ENCODE data around the gene HYDIN.
"Not testable (repeated sequence)": the region's sequence is repeated elsewhere in the genome, so short reads cannot be mapped to it uniquely, and the experiment has no call there.

HYDIN gene

DNA sequence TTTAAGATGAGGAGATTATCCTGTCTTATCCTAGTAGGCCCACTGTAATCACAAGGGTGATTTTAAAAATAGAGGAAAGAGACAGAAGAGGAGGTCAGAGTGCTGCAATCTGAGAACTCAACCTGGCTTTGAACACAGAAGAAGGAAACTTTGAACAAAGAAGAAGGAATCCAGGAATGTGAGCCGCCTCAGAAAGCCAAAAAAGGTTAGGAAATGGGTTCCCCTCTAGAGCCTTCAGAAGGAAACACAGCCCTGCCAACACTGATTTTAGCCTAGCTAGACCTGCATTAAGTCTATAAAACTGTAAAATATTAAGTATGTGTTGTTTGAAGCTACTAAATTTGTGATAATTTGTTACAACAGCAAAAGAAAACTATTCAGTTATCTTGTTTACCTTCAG lies 149.7 kb downstream of the HYDIN start:
- not testable (repeated sequence) for H3K4me1 ChIP-seq (ENCODE audit: control insufficient read depth, insufficient read depth, low read length); H3K27me3 ChIP-seq (ENCODE audit: control insufficient read depth, insufficient read depth, low read length); H3K4me3 ChIP-seq (ENCODE audit: low read depth, low read length); H3K9me3 ChIP-seq (ENCODE audit: control insufficient read depth, insufficient read depth, low read length); H3K36me3 ChIP-seq (ENCODE audit: control insufficient read depth, insufficient read depth, low read length); H3K9ac ChIP-seq (ENCODE audit: low read depth, low read length)

DNA sequence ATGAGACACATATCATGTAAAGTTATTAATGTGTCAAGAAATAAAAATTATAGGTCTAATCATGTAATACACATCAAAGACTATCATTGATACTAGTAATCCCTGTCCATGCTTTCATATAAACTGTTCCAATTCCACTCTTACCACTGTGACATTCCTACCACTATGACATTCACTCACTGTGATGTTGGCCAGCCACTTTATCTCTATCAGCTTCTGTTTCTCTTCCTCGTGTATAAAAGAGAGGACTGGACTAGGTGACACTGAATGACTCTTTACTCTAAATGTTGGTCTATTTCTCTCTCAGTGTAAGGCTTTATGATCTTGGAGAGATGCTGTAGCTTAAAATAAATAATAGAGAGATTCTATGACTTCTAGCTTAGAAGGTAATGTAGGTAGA lies 150.3 kb downstream of the HYDIN start:
- H3K4me1 ChIP-seq (ENCODE audit: control insufficient read depth, insufficient read depth, low read length); H3K4me3 ChIP-seq (ENCODE audit: low read depth, low read length): not testable (repeated sequence)

DNA sequence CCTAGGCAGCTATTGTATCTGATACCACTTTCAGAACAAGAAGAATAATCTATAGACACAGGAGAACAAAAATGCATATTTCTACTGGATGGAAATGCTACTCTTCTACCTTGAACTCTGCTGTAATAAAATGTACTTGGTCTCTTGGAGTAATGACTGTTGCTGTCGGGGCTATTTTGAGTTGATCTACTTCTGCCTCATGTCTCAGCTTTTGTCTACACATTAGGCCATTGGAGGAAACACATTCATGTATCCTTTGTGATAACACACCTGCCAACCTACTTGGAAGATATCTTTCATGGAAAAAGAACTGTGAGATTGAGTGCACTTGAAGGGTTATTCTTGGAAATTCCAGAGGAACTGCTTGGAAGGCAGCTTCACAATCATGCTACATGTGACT lies 159.9 kb downstream of the HYDIN start:
- H3K9me3 ChIP-seq (ENCODE audit: control insufficient read depth, insufficient read depth, low read length); H3K4me3 ChIP-seq (ENCODE audit: low read depth, low read length); H3K27me3 ChIP-seq (ENCODE audit: control insufficient read depth, insufficient read depth, low read length); H3K9ac ChIP-seq (ENCODE audit: low read depth, low read length); H3K4me1 ChIP-seq (ENCODE audit: control insufficient read depth, insufficient read depth, low read length); H3K36me3 ChIP-seq (ENCODE audit: control insufficient read depth, insufficient read depth, low read length): not testable (repeated sequence)

More for the DNA sequence above, 150.3 kb downstream of the HYDIN start:
- H3K9ac ChIP-seq (ENCODE audit: low read depth, low read length); H3K9me3 ChIP-seq (ENCODE audit: control insufficient read depth, insufficient read depth, low read length); H3K36me3 ChIP-seq (ENCODE audit: control insufficient read depth, insufficient read depth, low read length); H3K27me3 ChIP-seq (ENCODE audit: control insufficient read depth, insufficient read depth, low read length): not testable (repeated sequence)

DNA sequence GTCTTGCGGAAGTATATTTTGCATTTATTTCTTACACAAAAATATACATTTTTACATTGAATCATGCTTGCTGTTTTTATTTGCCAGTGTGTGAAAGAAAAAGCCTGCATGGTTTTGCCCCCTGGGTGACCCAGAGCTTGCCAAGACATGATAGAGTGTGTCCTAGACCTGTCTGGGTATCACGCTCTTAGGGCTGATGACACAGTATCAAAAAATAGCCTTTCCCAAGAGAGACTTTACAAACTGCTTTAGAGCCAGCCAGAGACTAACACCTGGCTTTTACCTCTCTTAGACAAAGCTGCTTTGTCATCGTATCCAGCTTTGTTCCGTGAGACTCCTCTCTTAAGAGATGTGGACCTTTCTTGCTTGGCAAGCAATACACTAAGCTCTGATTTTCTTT lies 160.7 kb downstream of the HYDIN start:
- not testable (repeated sequence) for H3K9ac ChIP-seq (ENCODE audit: low read depth, low read length)

DNA sequence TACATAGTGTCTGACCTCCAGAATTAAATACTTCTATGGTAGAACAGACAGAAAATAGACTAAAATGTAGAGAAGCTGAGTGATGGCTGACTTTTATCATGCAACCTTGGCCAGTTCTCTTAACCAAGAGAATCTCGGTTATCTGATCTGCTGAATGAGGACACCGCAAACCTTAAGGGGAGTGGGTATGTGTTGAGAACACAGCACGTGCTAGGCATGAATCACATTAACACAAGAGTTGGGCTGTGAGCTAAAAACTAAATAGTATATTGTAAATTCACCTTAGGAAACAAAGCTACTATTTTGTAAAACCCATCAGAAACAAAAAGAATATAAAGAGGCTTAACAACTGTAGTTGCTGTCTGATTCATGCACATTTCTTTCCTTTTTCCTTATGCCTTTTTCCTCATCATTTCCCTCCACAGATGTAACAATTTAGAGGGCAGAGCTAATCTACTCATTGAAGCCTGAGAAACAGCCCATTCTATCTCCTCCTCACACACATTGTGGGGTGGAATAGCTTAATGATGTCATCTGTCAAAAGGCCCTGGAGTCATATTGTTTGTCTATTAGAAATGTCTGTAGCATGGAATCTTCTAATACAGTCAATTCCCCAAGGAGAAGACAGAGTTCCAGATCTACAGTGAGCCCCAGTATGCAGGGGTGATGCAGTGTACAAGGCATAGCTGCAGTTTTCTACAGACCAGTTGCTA lies 176.5 kb downstream of the HYDIN start:
- not testable (repeated sequence) for H3K36me3 ChIP-seq (ENCODE audit: control insufficient read depth, insufficient read depth, low read length); H3K9me3 ChIP-seq (ENCODE audit: control insufficient read depth, insufficient read depth, low read length); H3K27me3 ChIP-seq (ENCODE audit: control insufficient read depth, insufficient read depth, low read length); H3K9ac ChIP-seq (ENCODE audit: low read depth, low read length); H3K4me3 ChIP-seq (ENCODE audit: low read depth, low read length); H3K4me1 ChIP-seq (ENCODE audit: control insufficient read depth, insufficient read depth, low read length)

More for the DNA sequence above, 160.7 kb downstream of the HYDIN start:
- H3K4me3 ChIP-seq (ENCODE audit: low read depth, low read length); H3K9me3 ChIP-seq (ENCODE audit: control insufficient read depth, insufficient read depth, low read length); H3K4me1 ChIP-seq (ENCODE audit: control insufficient read depth, insufficient read depth, low read length); H3K36me3 ChIP-seq (ENCODE audit: control insufficient read depth, insufficient read depth, low read length); H3K27me3 ChIP-seq (ENCODE audit: control insufficient read depth, insufficient read depth, low read length): not testable (repeated sequence)

DNA sequence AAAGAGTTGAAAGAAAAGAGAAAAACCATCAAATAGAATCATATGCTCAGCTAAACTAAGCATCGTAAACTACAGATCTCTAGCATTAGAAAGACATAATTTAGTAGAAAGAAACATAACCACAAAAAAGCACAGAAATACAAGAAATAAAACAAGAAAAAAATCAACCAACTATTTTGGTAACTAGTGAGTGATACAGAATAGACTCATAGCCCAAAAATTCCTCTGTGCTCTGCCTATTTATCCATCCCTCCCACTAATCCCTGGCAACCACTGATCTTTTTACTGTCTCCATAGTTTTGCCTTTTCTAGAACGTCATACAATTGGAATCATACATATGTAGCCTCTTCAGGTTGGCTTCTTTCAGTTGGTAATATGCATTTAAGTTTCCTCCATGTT lies 180.2 kb downstream of the HYDIN start:
- not testable (repeated sequence) for H3K9ac ChIP-seq (ENCODE audit: low read depth, low read length); H3K4me3 ChIP-seq (ENCODE audit: low read depth, low read length); H3K27me3 ChIP-seq (ENCODE audit: control insufficient read depth, insufficient read depth, low read length); H3K9me3 ChIP-seq (ENCODE audit: control insufficient read depth, insufficient read depth, low read length); H3K4me1 ChIP-seq (ENCODE audit: control insufficient read depth, insufficient read depth, low read length); H3K36me3 ChIP-seq (ENCODE audit: control insufficient read depth, insufficient read depth, low read length)

DNA sequence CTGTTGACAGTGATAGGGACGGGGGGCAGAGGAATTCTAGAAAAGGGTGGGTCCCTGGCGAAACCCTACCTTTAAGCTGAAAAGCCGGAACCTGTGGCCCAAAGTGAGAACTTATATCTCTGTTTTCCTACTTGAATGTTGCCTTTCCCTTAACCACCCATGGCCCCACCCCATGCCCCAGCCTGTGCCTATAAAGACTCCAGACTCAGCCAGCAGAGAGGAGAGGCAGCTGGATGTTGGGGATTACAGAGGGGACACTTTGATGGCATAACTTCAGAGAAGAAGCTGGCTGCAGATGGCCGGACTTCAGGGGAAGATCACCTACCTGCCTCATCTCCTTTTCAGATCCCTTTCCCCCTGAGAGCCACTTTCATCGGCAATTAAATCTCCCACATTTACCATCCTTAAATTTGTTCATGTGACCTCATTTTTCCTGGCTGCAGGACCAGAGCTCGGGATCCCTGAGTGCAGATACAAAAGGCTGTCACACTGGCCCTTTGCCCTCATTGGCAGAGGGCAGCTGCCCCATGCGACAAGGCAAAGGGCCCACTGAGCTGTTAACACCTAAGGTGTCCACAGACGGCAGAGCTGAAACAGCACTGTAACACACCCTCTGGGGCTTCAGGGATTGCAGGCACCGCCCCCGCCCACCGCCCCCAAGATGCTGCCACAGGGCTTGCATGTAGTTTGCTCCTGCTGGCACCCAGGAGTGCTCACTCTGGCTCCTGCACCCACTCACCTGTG lies 191.0 kb downstream of the HYDIN start:
- H3K4me3 ChIP-seq (ENCODE audit: low read depth, low read length); H3K9ac ChIP-seq (ENCODE audit: low read depth, low read length); H3K27me3 ChIP-seq (ENCODE audit: control insufficient read depth, insufficient read depth, low read length); H3K4me1 ChIP-seq (ENCODE audit: control insufficient read depth, insufficient read depth, low read length); H3K36me3 ChIP-seq (ENCODE audit: control insufficient read depth, insufficient read depth, low read length); H3K9me3 ChIP-seq (ENCODE audit: control insufficient read depth, insufficient read depth, low read length): not testable (repeated sequence)

DNA sequence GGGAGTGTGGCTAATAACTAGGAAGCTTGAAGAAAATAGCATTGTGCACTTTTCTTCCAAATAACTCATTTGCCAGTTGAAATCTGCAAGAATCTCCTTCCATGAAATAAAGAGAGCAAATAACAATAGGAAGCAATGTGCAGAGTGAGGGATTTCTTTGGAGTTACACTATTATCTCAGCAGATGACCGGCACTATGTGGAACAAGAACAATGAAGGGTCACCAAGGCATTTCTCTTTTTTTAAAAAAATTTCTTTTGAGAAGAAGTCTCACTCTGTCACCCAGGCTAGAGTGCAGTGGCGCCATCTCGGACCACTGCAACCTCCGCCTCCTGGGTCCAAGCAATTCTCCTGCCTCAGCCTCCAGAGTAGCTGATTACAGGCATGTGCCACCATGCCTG lies 192.1 kb downstream of the HYDIN start:
- not testable (repeated sequence) for H3K9me3 ChIP-seq (ENCODE audit: control insufficient read depth, insufficient read depth, low read length); H3K4me1 ChIP-seq (ENCODE audit: control insufficient read depth, insufficient read depth, low read length); H3K9ac ChIP-seq (ENCODE audit: low read depth, low read length); H3K36me3 ChIP-seq (ENCODE audit: control insufficient read depth, insufficient read depth, low read length); H3K4me3 ChIP-seq (ENCODE audit: low read depth, low read length); H3K27me3 ChIP-seq (ENCODE audit: control insufficient read depth, insufficient read depth, low read length)

DNA sequence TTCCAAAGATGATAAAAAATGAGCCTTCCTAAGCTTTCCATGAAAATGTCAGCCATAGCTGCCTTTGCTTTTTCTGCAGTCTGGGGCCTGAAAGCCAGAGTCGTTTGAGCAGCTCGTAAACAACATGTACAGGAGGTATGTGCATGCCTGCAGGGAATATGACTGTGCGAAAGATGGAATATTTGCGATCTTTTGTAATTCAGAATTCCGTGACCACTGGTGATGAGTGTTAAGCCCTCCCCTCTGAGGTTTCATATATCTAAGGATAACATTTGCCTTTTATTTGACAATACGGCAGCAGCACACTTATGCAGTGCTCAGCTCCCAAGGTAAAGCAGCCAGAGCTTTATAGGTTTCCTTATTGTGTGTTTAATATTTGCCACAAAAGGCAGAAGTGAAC lies 192.5 kb downstream of the HYDIN start:
- H3K4me1 ChIP-seq (ENCODE audit: control insufficient read depth, insufficient read depth, low read length); H3K36me3 ChIP-seq (ENCODE audit: control insufficient read depth, insufficient read depth, low read length); H3K9ac ChIP-seq (ENCODE audit: low read depth, low read length); H3K9me3 ChIP-seq (ENCODE audit: control insufficient read depth, insufficient read depth, low read length); H3K4me3 ChIP-seq (ENCODE audit: low read depth, low read length); H3K27me3 ChIP-seq (ENCODE audit: control insufficient read depth, insufficient read depth, low read length): not testable (repeated sequence)

DNA sequence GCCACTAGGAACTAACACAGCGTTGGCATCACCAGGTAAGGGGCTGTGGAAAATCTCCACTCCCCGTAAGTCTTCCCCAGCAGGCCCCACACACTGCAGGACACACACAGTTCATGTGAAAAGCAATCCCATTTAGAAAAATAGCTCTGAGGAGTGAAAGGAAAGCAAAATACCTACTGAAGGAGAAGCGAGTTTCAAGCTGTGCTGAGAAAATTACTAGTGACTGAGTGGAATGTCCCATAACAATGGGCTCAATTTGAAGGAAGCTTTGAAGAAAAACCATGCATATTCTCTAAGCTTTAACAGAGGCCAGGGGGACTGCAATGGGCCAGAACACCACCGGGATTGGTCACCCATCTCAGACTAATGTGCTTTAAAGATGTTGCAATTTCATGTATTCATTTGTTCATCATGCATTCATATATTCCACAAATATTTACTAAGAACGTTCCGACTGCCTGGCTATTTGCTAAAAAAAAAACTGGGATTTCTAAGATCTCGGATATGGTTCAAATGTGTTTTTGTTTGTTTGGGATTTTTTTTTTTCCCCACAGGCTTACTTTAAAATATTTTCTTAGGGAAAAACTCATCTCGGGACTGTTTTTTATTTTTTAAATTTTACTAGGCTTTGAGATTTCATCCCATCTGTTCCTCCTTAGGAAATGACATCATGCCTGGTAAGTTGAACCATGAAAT lies 202.3 kb downstream of the HYDIN start:
- not testable (repeated sequence) for H3K4me3 ChIP-seq (ENCODE audit: low read depth, low read length); H3K9ac ChIP-seq (ENCODE audit: low read depth, low read length); H3K36me3 ChIP-seq (ENCODE audit: control insufficient read depth, insufficient read depth, low read length); H3K9me3 ChIP-seq (ENCODE audit: control insufficient read depth, insufficient read depth, low read length); H3K4me1 ChIP-seq (ENCODE audit: control insufficient read depth, insufficient read depth, low read length); H3K27me3 ChIP-seq (ENCODE audit: control insufficient read depth, insufficient read depth, low read length)

DNA sequence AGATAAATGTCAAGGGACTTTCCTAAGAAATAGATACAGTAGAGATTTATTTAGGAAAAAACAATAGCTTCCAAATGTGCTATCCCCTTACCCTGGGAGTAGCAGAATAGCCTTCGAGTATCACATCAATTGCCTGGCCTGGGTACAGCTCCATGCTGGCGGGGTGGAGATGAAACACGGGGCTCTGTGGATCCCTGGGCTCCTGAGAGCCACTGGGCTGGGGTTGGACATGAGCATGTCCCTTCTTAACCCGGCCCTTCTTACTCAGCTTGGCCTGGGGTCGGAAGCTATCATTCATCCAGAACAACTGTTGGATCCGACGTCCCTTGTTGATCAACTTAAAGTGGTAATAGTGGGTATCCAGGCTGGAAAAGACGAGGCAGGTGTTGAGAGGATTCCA lies 203.0 kb downstream of the HYDIN start:
- not testable (repeated sequence) for H3K36me3 ChIP-seq (ENCODE audit: control insufficient read depth, insufficient read depth, low read length); H3K4me3 ChIP-seq (ENCODE audit: low read depth, low read length); H3K27me3 ChIP-seq (ENCODE audit: control insufficient read depth, insufficient read depth, low read length); H3K9ac ChIP-seq (ENCODE audit: low read depth, low read length); H3K9me3 ChIP-seq (ENCODE audit: control insufficient read depth, insufficient read depth, low read length); H3K4me1 ChIP-seq (ENCODE audit: control insufficient read depth, insufficient read depth, low read length)

DNA sequence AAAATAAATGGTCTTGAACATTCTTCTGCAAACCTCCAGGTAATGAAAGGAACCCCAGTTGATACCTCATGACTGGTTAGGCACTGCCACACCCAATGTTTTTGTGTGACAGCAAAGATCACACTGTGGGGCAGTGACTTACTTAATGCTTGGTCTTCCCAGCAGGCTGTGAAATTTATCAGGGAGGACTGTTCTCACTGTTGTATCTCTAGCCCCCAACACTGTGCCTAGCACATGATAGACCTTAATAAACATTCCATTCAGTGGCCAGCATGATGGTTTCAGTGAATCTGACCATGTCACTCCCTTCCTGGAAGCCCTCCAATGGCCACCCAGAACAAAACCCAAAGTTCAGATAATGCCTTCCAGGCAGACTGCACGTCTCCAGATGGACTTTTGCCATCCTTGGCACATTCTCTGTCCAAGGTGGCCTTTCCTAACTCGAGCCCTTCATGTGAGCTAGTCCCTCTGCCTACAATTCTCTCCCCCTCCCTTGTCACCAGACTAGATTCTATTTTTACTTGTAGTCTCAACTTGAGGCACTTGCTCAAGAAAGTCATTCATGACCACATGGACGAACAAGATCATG lies 206.6 kb downstream of the HYDIN start:
- H3K9me3 ChIP-seq (ENCODE audit: control insufficient read depth, insufficient read depth, low read length); H3K4me1 ChIP-seq (ENCODE audit: control insufficient read depth, insufficient read depth, low read length); H3K27me3 ChIP-seq (ENCODE audit: control insufficient read depth, insufficient read depth, low read length): not testable (repeated sequence)

More for the DNA sequence above, 206.6 kb downstream of the HYDIN start:
- not testable (repeated sequence) for H3K4me3 ChIP-seq (ENCODE audit: low read depth, low read length); H3K36me3 ChIP-seq (ENCODE audit: control insufficient read depth, insufficient read depth, low read length); H3K9ac ChIP-seq (ENCODE audit: low read depth, low read length)

Data from iPS-15b (cell line).